ENCODE results near the gene CCDC177. TPM values are rescaled to one million over a fixed set of nuclear protein-coding genes. Genes with fewer than 3 reads are reported as not detected.

CCDC177 gene
- total RNA-seq: under 1 TPM in 2 of 4 donors, not detected in 2; 0.13 to 0.34 TPM

GRCh38 chr14:69574263-69574953, at the start of gene CCDC177:
TSS of gene CCDC177 (minus strand) at chr14:69574871. CDS start at chr14:69573622, 1,249 bp downstream.
- peaks cover 73% of the 10 kb centered on the region for H3K27me3 ChIP-seq
- no peaks in the 10 kb centered on the region for H3K36me3 ChIP-seq
- peak within 1 kb of the TSS; percentile 55 for H3K4me3 ChIP-seq

GRCh38 chr14:69624136-69624535, 49.5 kb upstream of the CCDC177 start:
- Histone ChIP-seq H3K9me3 (no peaks in the 10 kb centered on the region), H3K4me1 (peaks cover 59% of the 10 kb centered on the region), H3K36me3 (no peaks in the 10 kb centered on the region), H3K27me3 (no peaks in the 10 kb centered on the region), H3K4me3 (no peak overlapping the region), H3K27ac (no peak overlapping the region)
- 96% methylated on average over 4 of the region's 4 CpGs for WGBS
- TF ChIP-seq POLR2A (IDR thresholded peaks at IDR 0.05): no peak
- DNase-seq (ENCODE audit: low spot score in 2 of 2): no peak

More at GRCh38 chr14:69574263-69574953, at the start of gene CCDC177:
- Histone ChIP-seq H3K4me1 (peaks cover 34% of the 10 kb centered on the region), H3K27ac (no peak within 1 kb of the TSS), H3K9me3 (no peaks in the 10 kb centered on the region)
- 0% methylated on average over 46 of the region's 52 CpGs for WGBS
- DNase-seq (ENCODE audit: low spot score in 2 of 2): no peak
- TF ChIP-seq EP300 (IDR thresholded peaks at IDR 0.05) (no peak), CTCF (IDR thresholded peaks at IDR 0.05) (peak; percentile 51 to 87)

GRCh38 chr14:69620981-69621380, 46.3 kb upstream of the CCDC177 start:
- no peaks in the 10 kb centered on the region for H3K9me3 ChIP-seq
- DNase-seq (ENCODE audit: low spot score in 2 of 2): no peak
- no peaks in the 10 kb centered on the region for H3K36me3 ChIP-seq
- WGBS: 95% methylated on average over 2 of the region's 2 CpGs
- TF ChIP-seq POLR2AphosphoS5 (IDR thresholded peaks at IDR 0.05) (no peak), EP300 (IDR thresholded peaks at IDR 0.05) (no peak), CTCF (IDR thresholded peaks at IDR 0.05) (no peak), POLR2A (IDR thresholded peaks at IDR 0.05) (no peak)
- no peak overlapping the region for H3K27ac ChIP-seq
- H3K27me3 ChIP-seq: no peaks in the 10 kb centered on the region
- H3K4me3 ChIP-seq: no peak overlapping the region
- H3K4me1 ChIP-seq: peaks cover 78% of the 10 kb centered on the region

DNA sequence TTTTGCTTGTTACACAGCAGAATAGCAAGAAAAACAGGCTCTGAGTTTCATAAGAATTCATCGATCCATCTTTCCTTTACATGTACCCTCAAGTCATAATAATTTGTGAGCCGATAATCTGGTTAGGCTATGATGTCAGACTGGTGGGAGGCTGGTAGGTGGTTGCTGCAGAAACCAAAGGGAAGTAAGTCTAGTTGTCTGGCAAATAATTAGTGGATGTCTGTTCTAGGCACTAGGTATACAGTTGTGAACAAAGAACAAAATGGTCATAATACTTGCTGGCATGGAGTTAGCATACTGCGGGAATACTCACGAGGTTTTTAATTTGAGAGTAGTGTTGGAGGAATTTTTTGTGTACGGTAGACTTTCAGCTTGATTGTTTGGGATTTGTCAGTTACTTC, 45.5 kb upstream of the CCDC177 start:
- TF ChIP-seq POLR2A (IDR thresholded peaks at IDR 0.05) (no peak), EP300 (IDR thresholded peaks at IDR 0.05) (no peak), CTCF (IDR thresholded peaks at IDR 0.05) (no peak), POLR2AphosphoS5 (IDR thresholded peaks at IDR 0.05) (no peak)
- Histone ChIP-seq H3K27ac (no peak overlapping the region), H3K4me3 (no peak overlapping the region), H3K27me3 (no peaks in the 10 kb centered on the region), H3K9me3 (no peaks in the 10 kb centered on the region), H3K4me1 (peaks cover 77% of the 10 kb centered on the region), H3K36me3 (no peaks in the 10 kb centered on the region)
- no peak for DNase-seq (ENCODE audit: low spot score in 2 of 2)
- WGBS: 60% methylated on average over 5 of the region's 5 CpGs

GRCh38 chr14:69619012-69619411, 44.3 kb upstream of the CCDC177 start:
- H3K36me3 ChIP-seq: no peaks in the 10 kb centered on the region
- H3K27me3 ChIP-seq: no peaks in the 10 kb centered on the region
- H3K27ac ChIP-seq: no peak overlapping the region
- no peak for DNase-seq (ENCODE audit: low spot score in 2 of 2)
- TF ChIP-seq POLR2AphosphoS5 (IDR thresholded peaks at IDR 0.05): no peak
- TF ChIP-seq POLR2A (IDR thresholded peaks at IDR 0.05): no peak
- no peak for TF ChIP-seq EP300 (IDR thresholded peaks at IDR 0.05)
- no peak for TF ChIP-seq CTCF (IDR thresholded peaks at IDR 0.05)
- no peaks in the 10 kb centered on the region for H3K9me3 ChIP-seq
- H3K4me3 ChIP-seq: no peak overlapping the region
- peaks cover 77% of the 10 kb centered on the region for H3K4me1 ChIP-seq
- WGBS: 47% methylated on average over 4 of the region's 4 CpGs

- Histone ChIP-seq H3K27ac (no peak overlapping the region), H3K4me3 (no peak overlapping the region), H3K9me3 (no peaks in the 10 kb centered on the region), H3K4me1 (peaks cover 86% of the 10 kb centered on the region), H3K36me3 (no peaks in the 10 kb centered on the region), H3K27me3 (no peaks in the 10 kb centered on the region)
- WGBS: 35% methylated on average over 1 of the region's 1 CpG
- no peak for DNase-seq (ENCODE audit: low spot score in 2 of 2)
- TF ChIP-seq POLR2AphosphoS5 (IDR thresholded peaks at IDR 0.05): no peak
- no peak for TF ChIP-seq EP300 (IDR thresholded peaks at IDR 0.05)
- TF ChIP-seq POLR2A (IDR thresholded peaks at IDR 0.05): no peak
- TF ChIP-seq CTCF (IDR thresholded peaks at IDR 0.05): no peak
Observed at GRCh38 chr14:69617796-69618195, 43.1 kb upstream of the CCDC177 start.

All from suprapubic skin (tissue), 4 donors.